Stimulated activated CD8-positive, alpha-beta memory T cell treated with anti-CD3 and anti-CD28 coated beads, Interleukin-15, amount 100 ng/mL, for 24 hours (primary cell): ENCODE measurements around the gene ZNF333.
"Not testable (repeated sequence)": the region's sequence is repeated elsewhere in the genome, so short reads cannot be mapped to it uniquely, and the experiment has no call there.

Experiments
- DNase-seq: peaks from one replicate; pipeline ENCODE4 v3.0.0-alpha.2; 2020; ENCODE audit warnings: low read depth

ZNF333 gene

GRCh38 chr19:14699641-14700040, 9.8 kb downstream of the ZNF333 start:
- no peak for DNase-seq

DNA sequence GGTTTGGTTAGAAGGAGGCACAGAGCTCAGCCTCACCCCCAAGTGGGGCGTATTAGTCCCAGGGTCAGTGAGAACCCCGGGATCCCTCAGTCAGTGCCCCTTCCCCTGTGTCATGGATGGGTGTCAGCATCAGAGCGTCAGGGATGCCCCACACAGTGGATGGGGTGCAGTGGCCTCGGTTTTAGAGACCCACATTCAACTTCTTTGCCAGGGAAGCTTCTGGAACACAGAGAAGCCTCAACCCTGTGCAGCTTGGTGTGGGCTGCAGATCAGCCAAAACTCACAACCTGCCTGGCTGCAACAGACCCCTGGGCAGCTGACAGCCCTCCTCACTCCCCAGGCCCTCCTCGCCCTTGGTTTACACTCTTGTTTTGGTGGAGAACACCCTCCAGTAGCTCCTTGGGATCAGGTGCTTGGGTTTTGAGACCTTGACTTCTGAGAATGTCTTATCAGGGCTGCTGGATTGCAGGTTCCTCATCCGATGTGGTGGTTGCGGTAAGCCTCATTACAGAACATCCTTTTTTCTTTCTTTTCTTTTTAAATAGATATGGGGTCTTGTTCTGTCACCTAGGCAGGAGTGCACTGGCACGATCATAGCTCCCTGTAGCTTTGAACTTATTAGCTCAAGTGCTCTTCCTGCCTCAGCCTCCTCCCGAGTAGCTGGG, 11.0 kb downstream of the ZNF333 start:
- DNase-seq: no peak

GRCh38 chr19:14703833-14704232, 14.0 kb downstream of the ZNF333 start:
- no peak for DNase-seq

- no peak for DNase-seq
Measured at GRCh38 chr19:14704450-14704849, 14.6 kb downstream of the ZNF333 start.

GRCh38 chr19:14715841-14716240, 26.0 kb downstream of the ZNF333 start:
- DNase-seq: no peak

DNA sequence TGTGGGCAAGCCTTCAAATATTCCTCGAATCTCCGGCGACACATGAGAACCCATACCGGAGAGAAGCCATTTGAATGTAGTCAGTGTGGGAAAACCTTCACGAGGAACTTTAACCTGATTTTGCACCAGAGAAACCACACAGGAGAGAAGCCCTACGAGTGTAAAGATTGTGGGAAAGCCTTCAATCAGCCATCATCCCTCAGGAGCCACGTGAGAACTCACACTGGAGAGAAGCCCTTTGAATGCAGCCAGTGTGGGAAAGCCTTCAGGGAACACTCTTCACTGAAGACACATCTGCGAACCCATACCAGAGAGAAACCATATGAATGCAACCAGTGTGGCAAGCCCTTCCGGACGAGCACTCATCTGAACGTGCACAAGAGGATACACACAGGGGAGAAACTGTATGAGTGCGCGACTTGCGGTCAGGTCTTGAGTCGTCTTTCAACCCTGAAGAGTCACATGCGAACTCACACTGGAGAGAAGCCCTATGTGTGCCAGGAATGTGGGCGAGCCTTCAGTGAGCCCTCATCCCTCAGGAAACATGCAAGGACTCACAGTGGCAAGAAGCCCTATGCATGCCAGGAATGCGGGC, 28.8 kb downstream of the ZNF333 start:
- no peak for DNase-seq

DNA sequence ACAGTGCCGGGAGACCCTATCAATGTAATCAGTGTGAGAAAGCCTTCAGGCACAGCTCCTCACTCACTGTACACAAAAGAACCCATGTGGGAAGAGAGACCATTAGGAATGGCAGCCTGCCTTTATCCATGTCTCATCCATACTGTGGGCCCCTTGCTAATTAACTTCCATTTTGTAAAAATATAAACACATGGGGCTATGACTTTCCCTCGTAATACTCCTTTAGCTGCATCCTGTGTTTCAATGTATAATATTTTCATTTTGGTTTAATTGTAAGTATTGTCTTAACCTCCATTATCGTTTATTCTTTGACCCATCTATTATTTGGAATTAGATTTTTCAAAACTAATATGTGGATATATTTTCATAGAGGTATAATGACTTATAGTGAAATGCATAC, 29.3 kb downstream of the ZNF333 start:
- no peak for DNase-seq

DNA sequence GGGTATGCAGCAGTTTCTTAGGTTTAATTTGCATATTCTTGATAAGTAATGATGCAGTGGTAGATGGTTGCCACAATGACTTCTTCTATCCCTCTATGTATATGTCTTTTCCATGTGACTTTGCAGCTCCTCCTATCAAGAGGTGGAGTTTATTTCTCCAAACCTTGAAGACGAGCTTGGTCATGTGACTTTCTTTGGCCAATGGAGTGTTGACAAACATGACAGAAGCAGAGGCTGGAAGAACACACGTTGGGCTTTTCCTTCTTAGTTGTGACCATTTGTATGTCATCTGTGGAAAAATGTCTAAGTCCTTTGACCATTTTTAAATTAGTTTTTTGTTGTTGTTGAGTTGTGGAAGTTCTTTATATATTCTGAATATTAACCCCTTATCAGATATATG, 32.3 kb downstream of the ZNF333 start:
- no peak for DNase-seq

GRCh38 chr19:14728595-14728994, 38.7 kb downstream of the ZNF333 start:
- no peak for DNase-seq

DNA sequence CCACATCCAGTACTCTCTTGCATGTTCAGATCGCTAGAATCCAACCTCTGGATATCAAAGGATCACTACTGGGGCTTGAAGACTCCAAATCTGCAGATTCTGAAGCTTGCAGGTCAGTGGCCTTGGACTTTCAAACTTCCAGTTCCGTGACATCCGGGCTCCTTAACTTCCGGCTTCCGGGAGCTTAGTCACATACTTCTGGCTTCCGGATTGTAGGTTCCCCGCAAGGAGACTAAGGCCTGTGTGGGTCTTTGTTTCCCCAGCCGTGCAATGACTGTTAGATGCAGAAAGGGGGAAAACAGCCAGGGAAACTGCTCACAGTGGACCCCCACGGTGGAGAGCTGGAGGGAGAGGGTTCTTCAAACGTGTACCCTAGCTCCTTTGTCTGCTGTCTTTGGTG, 41.4 kb downstream of the ZNF333 start:
- DNase-seq: no peak

GRCh38 chr19:14732510-14732909, 42.7 kb downstream of the ZNF333 start:
- DNase-seq: no peak

DNA sequence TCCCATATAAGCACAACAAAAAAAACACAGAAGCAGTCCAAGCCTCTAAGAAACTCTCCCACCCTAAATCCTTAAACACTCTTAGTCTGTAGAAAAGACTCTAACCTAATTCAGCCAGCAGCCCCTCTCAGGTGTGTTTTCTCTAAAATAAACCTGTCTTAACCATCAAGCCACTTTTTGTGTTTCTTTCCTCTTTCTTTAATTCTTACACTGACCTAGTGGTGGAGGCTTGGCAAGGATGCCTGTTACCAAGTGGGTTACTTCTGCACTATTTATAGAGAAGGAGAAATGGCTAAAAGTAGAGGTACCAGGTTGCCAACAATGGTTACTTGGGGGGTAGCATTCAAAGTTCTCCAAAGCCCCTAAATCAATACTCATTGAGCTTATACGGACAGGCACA, 43.7 kb downstream of the ZNF333 start:
- no peak for DNase-seq

DNA sequence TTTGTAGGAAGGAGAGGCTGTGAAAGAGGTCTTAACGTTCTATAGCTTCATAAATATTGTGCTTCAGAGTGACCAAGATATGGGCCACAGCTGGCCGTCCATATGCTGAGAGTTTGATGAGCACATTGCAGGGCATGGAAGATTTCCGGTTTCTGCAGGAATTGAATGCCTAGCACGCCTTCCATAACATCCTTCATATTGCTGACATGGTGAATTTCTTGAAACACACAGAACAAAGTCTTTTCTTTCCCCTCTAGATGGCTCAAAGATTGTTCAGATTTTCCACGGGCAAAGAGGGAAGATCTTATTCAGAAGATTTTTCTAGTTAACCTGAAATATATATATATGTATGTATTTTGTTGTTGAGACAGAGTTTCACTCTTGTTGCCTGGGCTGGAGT, 46.1 kb downstream of the ZNF333 start:
- no peak for DNase-seq

DNA sequence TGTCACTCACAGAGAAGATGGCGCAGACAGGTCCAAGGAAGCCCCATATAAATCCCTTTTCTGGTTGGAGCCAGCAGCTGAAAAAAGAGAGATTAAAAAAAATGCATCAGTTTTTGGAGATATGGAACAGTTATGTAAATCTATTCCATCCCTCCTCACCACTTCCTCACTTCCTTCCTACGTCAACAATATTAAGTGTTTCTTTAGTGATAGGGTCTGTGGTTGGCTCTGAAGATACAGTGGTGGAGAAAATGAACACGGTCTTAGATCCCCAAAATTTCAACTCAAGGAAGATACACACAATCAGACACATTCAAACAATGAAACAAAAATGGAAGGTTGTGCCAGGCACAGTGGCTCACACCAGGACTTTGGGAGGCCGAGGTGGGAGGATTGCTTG, 57.0 kb downstream of the ZNF333 start:
- no peak for DNase-seq

DNA sequence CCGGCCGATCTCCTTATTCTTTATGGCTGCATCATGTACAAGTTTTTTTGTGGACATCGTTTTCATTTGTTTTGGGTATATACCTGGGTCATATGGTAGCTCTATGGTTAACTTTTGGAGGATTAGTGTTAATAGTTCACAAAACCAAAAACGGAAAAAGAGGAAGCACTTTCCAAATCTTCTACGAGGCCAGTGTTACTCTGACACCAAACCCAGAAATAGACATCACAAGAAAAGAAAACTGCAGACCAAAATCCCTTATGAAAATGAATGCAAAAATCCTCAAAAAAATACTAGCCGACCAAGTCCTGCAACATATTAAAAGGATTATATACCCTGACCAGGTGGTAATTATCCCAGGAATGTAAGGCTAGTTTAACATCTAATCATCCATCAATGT, 58.8 kb downstream of the ZNF333 start:
- DNase-seq: no peak

DNA sequence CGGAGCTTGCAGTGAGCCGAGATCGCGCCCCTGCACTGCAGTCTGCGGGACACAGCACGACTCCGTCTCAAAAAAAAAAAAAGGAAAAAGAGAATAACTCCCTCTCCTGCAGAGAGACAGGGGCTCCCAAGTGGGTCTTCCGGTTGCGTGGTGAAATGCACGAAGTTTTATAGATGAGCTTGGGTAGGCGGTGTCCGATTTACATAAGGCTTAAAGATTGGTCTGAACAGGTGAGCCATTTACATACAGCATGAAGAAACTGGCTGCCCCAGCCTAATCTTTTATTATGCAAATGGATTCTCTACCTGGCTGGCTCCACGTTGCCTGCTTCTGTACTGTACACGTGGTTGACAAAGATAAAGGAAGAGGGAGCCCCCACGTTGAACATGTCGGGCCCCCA, 69.0 kb downstream of the ZNF333 start:
- no peak for DNase-seq

DNA sequence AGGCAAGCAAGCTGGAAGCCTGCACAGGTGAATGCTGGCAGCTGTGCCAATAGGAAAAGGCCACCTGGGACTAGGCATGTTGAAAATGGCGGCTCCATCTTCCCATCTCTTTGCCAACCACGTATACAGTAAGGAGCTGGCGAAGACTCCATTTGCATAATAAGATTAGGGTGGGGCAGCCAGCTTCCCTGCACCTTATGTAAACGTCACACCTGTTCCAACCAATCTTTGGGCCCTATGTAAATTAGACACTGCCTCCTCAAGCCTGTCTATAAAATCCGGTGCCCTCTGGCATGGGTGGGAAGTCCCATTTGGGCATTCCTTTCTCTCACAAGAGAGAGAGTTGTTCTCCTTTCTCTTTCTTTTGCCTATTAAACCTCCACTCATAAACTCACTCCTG, 71.8 kb downstream of the ZNF333 start:
- no peak for DNase-seq

DNA sequence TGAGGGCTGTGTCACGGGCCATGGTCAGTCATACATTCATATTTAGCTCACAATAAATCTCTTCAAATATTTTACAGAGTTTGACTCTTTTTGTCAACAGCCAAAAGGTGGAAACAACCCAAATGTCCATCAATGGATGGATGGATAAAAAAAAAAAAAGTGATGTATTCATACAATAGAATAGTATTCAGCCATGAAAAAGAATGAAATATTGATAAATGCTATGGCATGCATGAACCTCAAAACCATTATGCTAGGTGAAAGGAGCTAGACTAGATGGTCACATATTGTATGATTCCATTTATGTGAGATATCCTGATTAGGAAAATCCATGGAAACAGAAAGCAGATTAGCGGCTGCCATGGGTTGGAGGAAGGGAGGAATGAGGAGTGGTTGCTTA, 72.3 kb downstream of the ZNF333 start:
- DNase-seq: no peak

DNA sequence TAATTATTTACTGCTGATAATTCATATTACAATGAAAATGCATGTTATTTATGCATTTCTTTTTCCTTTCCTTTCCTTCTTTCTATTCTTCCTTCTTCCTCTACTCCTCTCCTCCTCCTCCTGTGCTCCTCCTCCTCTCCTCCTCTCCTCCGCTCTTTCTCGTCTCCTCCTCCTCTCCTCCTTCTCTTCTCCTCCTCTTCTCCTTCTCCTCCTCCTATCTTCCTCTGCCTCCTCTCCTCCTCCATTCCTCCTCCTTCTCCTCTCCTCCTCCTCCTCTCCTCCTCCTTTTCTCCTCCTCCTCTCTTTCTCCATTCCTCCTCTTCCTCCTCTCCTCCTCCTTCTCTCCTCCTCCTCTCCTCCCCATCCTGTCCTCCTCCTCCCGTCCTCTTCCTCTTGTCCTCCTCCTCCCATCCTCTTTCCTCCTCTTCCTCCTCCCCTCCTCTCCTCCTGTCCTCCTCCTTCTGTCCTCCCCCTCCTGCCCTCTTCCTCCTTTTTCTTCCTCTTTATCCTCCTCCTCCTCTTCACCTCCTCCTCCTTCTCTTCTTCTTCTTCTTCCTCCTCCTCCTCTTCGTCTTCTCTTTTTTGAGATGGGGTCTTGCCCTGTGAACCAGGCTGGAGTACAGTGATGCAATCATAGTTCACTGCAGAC, 73.8 kb downstream of the ZNF333 start:
- no peak for DNase-seq

GRCh38 chr19:14764401-14764800, 74.6 kb downstream of the ZNF333 start:
- no peak for DNase-seq

DNA sequence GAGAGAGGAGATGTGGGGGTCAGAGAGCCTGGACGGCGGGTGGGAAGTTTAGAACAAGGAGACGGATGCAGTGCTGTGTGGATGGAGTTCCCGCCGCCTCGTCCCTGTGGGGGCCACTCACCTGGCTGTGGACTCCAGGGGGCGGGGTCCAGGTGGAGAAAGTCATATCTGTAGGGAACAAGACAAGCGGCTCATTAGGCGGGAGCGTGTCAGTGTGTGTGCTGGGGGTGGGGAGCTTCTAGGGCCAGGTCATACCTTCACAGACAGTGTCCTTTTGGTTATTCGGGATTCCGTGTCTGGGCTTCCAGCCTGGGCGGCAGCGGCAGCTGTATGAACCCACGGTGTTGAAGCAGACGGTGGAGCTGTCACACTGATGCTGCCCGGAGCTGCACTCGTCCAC, 75.6 kb downstream of the ZNF333 start:
- not testable (repeated sequence) for DNase-seq

DNA sequence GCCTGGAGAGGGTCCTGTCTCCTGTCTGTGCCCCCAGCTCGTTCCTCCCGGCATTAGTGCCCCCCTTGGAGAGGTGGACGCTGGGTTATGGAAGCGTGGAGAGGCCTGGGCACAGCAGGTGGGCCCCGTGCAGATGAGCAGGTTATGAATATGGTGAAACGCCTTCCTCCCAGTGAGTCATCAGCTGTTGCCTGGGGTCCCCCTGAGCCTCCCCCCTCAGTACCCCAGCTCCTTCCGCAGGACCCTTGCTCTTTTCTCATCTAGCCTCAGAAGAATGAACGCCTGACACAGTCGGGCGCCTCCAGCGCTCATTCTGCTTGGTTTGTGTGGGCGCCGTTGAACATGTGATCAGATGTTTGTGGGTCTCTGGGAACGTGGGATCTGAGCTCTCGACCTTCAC, 76.0 kb downstream of the ZNF333 start:
- DNase-seq: not testable (repeated sequence)

DNA sequence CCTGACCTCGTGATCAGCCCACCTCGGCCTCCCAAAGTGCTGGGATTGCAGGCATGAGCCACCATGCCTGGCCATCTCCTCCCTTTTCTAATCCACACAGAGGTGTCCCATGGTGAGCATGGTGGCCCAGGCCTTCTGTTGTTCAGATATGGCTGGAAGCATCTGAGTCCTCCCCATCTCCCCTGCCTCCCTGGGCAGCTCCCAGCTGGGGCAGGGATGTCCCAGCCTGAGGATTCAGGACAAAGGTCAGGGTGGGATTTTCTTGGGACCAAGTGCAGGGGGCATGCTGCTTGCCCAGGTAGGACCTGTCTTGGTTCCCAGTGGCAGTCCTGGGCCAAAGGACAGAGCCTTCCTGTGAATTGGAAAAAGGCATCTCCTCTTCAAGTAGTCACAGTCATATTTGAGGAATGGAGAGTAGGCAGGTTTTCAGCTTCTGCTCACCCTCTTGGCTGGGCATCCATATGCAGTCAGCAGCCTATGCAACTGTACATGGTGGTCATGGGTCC, 77.7 kb downstream of the ZNF333 start:
- DNase-seq: no peak

- DNase-seq: no peak
Measured at GRCh38 chr19:14768001-14768400, 78.2 kb downstream of the ZNF333 start.
